OCI-LY1 (cell line): Measurements from ENCODE around the gene CFAP52.

Source experiments
- CTCF ChIP-seq: fragments of 200-600 bp; sonication (generic), shearing (Covaris generic); IDR thresholded peaks from 2 replicates; pipeline ENCODE4 v1.5.1; 2017; ENCODE audit warnings: mild to moderate bottlenecking, antibody characterized with exemption, low read length, moderate library complexity, mixed read lengths
- EZH2 ChIP-seq: fragments of 200-600 bp; sonication (generic), shearing (Covaris generic); IDR thresholded peaks from 2 replicates; pipeline ENCODE4 v1.8.0; 2017; ENCODE audit warnings: borderline replicate concordance, mixed run types, mild to moderate bottlenecking, antibody characterized with exemption, low read length, moderate library complexity, mixed read lengths

GRCh38 chr17:9557857-9558256, 18.6 kb upstream of the CFAP52 start:
- TF ChIP-seq CTCF (no peak), EZH2 (no peak)
